PC-3 (cell line): Measurements from ENCODE around the gene USP19. TPM values are rescaled to one million over a fixed set of nuclear protein-coding genes. Genes with fewer than 3 reads are reported as not detected.

ENCODE experiments used
- microRNA-seq: library from miRNA; unstranded; fragments of <30 nt; microRNA quantifications from one replicate; pipeline ENCODE4 v1.1.0, GENCODE V29; 2020; ENCODE audit not compliant: unreplicated experiment
- total RNA-seq: library from RNA; depleted of rRNA; stranded (reverse); fragments of >200 nt; gene quantifications from 2 replicates; pipeline ENCODE4 v1.2.3, GENCODE V29; 2014; rRNA removed

Gene USP19
- total RNA-seq, 1 experiment from 2014 or later: 84.4 TPM

Small RNA genes lying within 50 kb of the gene (microRNA-seq; reads per million reads assigned to microRNA genes)
- 1.3 reads per million for gene MIR6890

Other genes with a start within 250 kb of the USP19 start
- gene SLC25A20, start 221.9 kb downstream of the USP19 start, total RNA-seq: 17.7 and 19.0 TPM in 2 replicates
- gene ARIH2, start 202.0 kb downstream of the USP19 start, total RNA-seq: 136 and 156 TPM in 2 replicates
- 44.5 and 50.1 TPM in 2 replicates for gene P4HTM, start 130.6 kb downstream of the USP19 start, total RNA-seq
- 92.7 and 117 TPM in 2 replicates for gene WDR6, start 113.4 kb downstream of the USP19 start, total RNA-seq
- 37.2 and 43.3 TPM in 2 replicates for gene DALRD3, start 102.2 kb downstream of the USP19 start, total RNA-seq
- 191 and 211 TPM in 2 replicates for gene NDUFAF3, start 98.7 kb downstream of the USP19 start, total RNA-seq
- 532 and 576 TPM in 2 replicates for gene IMPDH2, start 91.4 kb downstream of the USP19 start, total RNA-seq
- gene QRICH1, start 26.8 kb downstream of the USP19 start, total RNA-seq: 90.2 and 124 TPM in 2 replicates
- 310 and 316 TPM in 2 replicates for gene QARS1, start 16.1 kb downstream of the USP19 start, total RNA-seq
- gene LAMB2, start 12.2 kb upstream of the USP19 start, total RNA-seq: 240 and 365 TPM in 2 replicates
- gene CCDC71, start 45.5 kb upstream of the USP19 start, total RNA-seq: 19.4 and 27.7 TPM in 2 replicates
- gene KLHDC8B, start 50.8 kb upstream of the USP19 start, total RNA-seq: 24.3 and 34.4 TPM in 2 replicates
- gene C3orf62, start 156.4 kb upstream of the USP19 start, total RNA-seq: 3.9 and 10.3 TPM in 2 replicates
- gene USP4, start 219.2 kb upstream of the USP19 start, total RNA-seq: 19.9 and 22.8 TPM in 2 replicates
- 714 and 745 TPM in 2 replicates for gene GPX1, start 237.5 kb upstream of the USP19 start, total RNA-seq